WERI-Rb-1 (cell line): ENCODE results near the gene NMRK2.

Experiments
- DNase-seq: peaks from one replicate; pipeline ENCODE4 v3.0.0-alpha.2; 2020
- H3K27ac ChIP-seq: fragments of 250-450 bp; sonication (Bioruptor Pico); 2 replicates; pipeline ENCODE4 v1.5.1; 2020; ENCODE audit warnings: mild to moderate bottlenecking, moderate library complexity
- H3K27me3 ChIP-seq: fragments of 250-450 bp; sonication (Bioruptor Pico); 2 replicates; pipeline ENCODE4 v1.5.1; 2021; ENCODE audit warnings: mild to moderate bottlenecking, low read depth, moderate library complexity; ENCODE audit not compliant: insufficient read depth, severe bottlenecking
- H3K36me3 ChIP-seq: fragments of 250-450 bp; sonication (Bioruptor Pico); 2 replicates; pipeline ENCODE4 v1.5.1; 2020; ENCODE audit warnings: mild to moderate bottlenecking, moderate library complexity
- H3K4me3 ChIP-seq: 2 replicates; pipeline ENCODE4 v1.5.1; 2011; ENCODE audit warnings: low read depth, mild to moderate bottlenecking, control low read depth, low read length
- H3K9me3 ChIP-seq: fragments of 250-450 bp; sonication (Bioruptor Pico); 2 replicates; pipeline ENCODE4 v1.5.1; 2021; ENCODE audit warnings: mild to moderate bottlenecking, moderate library complexity; ENCODE audit not compliant: severe bottlenecking
- CTCF ChIP-seq: IDR thresholded peaks from 2 replicates; pipeline ENCODE4 v1.5.1; 2011; ENCODE audit warnings: low read depth, mild to moderate bottlenecking, control low read depth, inconsistent platforms, low read length

The NMRK2 gene

DNA sequence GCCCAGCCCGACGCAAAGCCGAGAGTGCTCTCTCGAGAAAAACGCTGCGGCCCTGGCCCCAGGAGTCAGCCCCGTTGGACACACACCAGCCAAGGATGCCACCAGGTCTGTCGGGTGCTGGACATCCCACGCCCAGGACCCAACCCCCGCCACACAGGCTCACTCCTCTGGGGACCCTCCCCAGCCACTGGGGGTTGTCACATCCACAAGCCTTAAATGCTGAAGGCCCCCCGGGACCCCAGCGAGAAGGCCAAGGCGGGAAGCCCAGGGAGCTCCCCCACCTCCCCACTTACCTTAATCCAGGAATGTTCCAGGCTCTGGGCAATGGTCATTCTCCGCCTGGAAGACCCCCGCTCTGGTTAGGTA is 26.9 kb downstream of the NMRK2 start:
- no peak overlapping the region for H3K27ac ChIP-seq
- no peaks in the 10 kb centered on the region for H3K27me3 ChIP-seq
- no peak overlapping the region for H3K4me3 ChIP-seq
- no peak for DNase-seq
- no peaks in the 10 kb centered on the region for H3K9me3 ChIP-seq
- peaks cover 91% of the 10 kb centered on the region for H3K36me3 ChIP-seq
- TF ChIP-seq CTCF = no peak

GRCh38 chr19:3961007-3961406 is 28.1 kb downstream of the NMRK2 start:
- Histone ChIP-seq H3K9me3 (no peaks in the 10 kb centered on the region), H3K27ac (no peak overlapping the region), H3K36me3 (peaks cover 91% of the 10 kb centered on the region), H3K27me3 (no peaks in the 10 kb centered on the region), H3K4me3 (no peak overlapping the region)
- DNase-seq = no peak
- no peak for TF ChIP-seq CTCF

DNA sequence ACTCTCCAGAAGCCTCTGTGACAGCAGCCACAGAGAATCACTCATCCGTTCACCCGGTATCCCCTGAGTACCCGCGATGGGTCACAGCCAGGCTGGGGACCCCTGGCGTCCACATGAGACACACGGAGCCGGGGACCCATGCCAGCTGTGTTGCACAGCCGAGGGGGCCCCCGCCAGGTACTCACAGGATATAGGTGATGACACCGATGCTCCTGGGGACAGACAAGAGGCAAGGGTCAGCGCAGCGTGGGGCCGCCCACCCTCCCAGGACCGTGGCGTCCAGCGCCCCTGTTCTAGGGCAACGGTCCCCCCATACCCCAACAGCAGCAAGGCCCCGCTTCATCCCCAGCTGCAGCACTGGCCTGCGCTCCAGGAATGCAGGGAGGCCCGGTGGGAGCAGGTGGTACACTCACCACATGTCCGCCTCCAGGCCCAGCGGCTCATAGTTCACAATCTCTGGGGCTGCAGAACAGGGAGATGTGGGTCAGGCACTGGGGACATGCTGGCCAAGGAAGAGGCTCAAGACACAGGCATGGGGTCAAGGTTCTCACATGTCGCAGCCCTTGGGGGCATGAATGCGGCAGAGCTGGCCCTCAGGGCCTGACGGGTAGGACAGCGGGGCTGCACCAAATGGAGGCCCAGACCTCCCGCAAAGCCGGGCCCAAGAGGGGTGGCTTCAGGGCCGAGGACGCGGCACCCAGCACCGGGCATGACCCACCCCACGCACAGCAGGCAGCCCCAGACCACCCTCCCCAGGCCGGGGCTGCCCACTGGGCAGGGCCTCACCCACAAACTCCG is 30.8 kb downstream of the NMRK2 start:
- Histone ChIP-seq H3K27me3 (no peaks in the 10 kb centered on the region), H3K36me3 (peaks cover 96% of the 10 kb centered on the region), H3K27ac (no peak overlapping the region), H3K9me3 (no peaks in the 10 kb centered on the region), H3K4me3 (no peak overlapping the region)
- TF ChIP-seq CTCF = no peak
- DNase-seq = no peak

DNA sequence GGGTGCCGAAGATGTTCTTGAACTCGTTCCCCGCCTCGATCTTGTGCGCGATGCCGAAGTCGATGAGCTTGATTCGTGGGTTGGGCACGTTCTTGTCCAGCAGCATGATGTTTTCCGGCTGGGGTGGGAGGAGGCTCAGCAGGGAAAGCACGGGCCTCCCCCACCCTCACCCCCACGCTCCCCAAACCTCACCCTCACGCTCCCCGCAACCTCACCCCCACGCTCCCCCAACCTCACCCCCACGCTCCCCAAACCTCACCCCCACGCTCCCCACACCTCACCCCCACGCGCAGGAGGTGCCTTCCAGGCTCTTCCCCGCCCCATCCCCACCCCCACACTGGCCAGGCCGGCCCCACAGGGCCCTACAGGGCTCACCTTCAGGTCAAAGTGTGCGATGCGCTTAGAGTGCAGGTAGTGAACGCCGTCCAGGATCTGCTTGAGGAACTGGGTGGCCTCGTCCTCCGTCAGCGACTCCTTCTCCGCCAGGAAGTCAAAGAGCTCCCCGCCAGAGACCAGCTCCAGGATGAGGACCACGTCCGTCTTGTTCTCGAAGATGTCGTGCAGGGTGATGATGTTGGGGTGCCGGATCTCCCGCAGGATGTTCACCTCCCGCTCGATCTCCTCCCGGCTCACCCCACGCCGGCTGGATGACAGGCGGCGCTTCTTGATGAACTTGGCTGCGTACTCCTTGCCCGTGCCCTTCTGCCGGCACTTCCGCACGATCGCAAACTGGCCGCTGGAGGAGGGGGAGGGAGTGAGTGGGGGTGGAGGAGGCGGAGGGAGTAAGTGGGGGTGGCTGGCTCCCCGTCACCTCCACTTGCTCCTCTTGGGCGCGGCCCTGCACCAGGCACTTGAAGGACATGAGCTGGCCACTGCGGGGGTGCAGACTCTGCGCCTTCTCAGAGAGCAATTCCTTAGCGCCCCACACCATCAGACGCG is 31.7 kb downstream of the NMRK2 start:
- no peak overlapping the region for H3K4me3 ChIP-seq

More for the DNA sequence above, 31.7 kb downstream of the NMRK2 start:
- TF ChIP-seq CTCF = no peak
- DNase-seq = no peak
- Histone ChIP-seq H3K27me3 (no peaks in the 10 kb centered on the region), H3K27ac (no peak overlapping the region), H3K9me3 (no peaks in the 10 kb centered on the region), H3K36me3 (peaks cover 96% of the 10 kb centered on the region)
